ENCODE results near the gene PARK7. TPM values are rescaled to one million over a fixed set of nuclear protein-coding genes. Genes with fewer than 3 reads are reported as not detected.

PARK7 gene
- total RNA-seq, 1 donor from 2014 or later = 307 TPM

- Histone ChIP-seq H3K4me3 (ENCODE audit: low read depth, low read length) (no peak overlapping the region), H3K36me3 (ENCODE audit: control insufficient read depth, insufficient read depth, low read length) (no peaks in the 10 kb centered on the region), H3K27me3 (ENCODE audit: control insufficient read depth, insufficient read depth, low read length) (no peaks in the 10 kb centered on the region)
- FAIRE-seq (no peak), DNase-seq (ENCODE audit: low read depth) (no peak)
- TF ChIP-seq CTCF (IDR thresholded peaks at IDR 0.05; ENCODE audit: insufficient read depth, low read length, severe bottlenecking) = no peak
Observed at GRCh38 chr1:8032366-8032910, 70.9 kb downstream of the PARK7 start.

- Histone ChIP-seq H3K4me3 (ENCODE audit: low read depth, low read length) (no peak overlapping the region), H3K36me3 (ENCODE audit: control insufficient read depth, insufficient read depth, low read length) (no peaks in the 10 kb centered on the region), H3K27me3 (ENCODE audit: control insufficient read depth, insufficient read depth, low read length) (no peaks in the 10 kb centered on the region)
- no peak for TF ChIP-seq CTCF (IDR thresholded peaks at IDR 0.05; ENCODE audit: insufficient read depth, low read length, severe bottlenecking)
- DNase-seq (ENCODE audit: low read depth) (no peak), FAIRE-seq (no peak)
Observed at GRCh38 chr1:8033322-8033721, 71.8 kb downstream of the PARK7 start.

Other genes with a start within 250 kb of the PARK7 start
- gene VAMP3, start 190.4 kb upstream of the PARK7 start, total RNA-seq = 50.2 and 51.3 TPM in 2 replicates
- gene PER3, start 177.4 kb upstream of the PARK7 start, total RNA-seq = 4.5 and 6.8 TPM in 2 replicates
- gene UTS2, start 108.6 kb upstream of the PARK7 start, total RNA-seq = 0.26 TPM in 1 of 2 replicates, not detected in the other
- gene TNFRSF9, start 20.9 kb upstream of the PARK7 start, total RNA-seq = 0.53 and 6.1 TPM in 2 replicates
- 126 and 175 TPM in 2 replicates for gene ERRFI1, start 64.6 kb downstream of the PARK7 start, total RNA-seq